Transverse colon (tissue), 4 donors: Measurements from ENCODE around the gene KRTAP5-9. TPM values are rescaled to one million over a fixed set of nuclear protein-coding genes. Genes with fewer than 3 reads are reported as not detected.
"Not testable (repeated sequence)": the region's sequence is repeated elsewhere in the genome, so short reads cannot be mapped to it uniquely, and the experiment has no call there.

Experiments
- DNase-seq: peaks from one replicate; pipeline ENCODE4 v3.0.0-alpha.2; 2019
- H3K27ac ChIP-seq, 4 donors: fragments of 200-600 bp; sonication (generic); 2 replicates each; pipeline ENCODE4 v1.5.1; 2016 to 2018; ENCODE audit warnings: inconsistent platforms in 4 of 4
- H3K27me3 ChIP-seq: fragments of 200-600 bp; sonication (generic); 2 replicates; pipeline ENCODE4 v1.5.1; 2017; ENCODE audit warnings: inconsistent platforms
- H3K36me3 ChIP-seq, 4 donors: fragments of 200-600 bp; sonication (generic); 2 replicates each; pipeline ENCODE4 v1.5.1; 2017 to 2019; ENCODE audit warnings: inconsistent platforms in 4 of 4
- H3K4me1 ChIP-seq, 4 donors: fragments of 200-600 bp; sonication (generic); 2 replicates each; pipeline ENCODE4 v1.5.1; 2017 to 2020; ENCODE audit warnings: inconsistent platforms in 4 of 4
- H3K4me3 ChIP-seq, 4 donors: fragments of 200-600 bp; sonication (generic); 1 replicate in 1 of 4; 2 replicates in 3 of 4; pipeline versions ENCODE4 v1.5.1 to v1.6.1; 2017 to 2019; ENCODE audit warnings: inconsistent platforms in 4 of 4
- H3K9me3 ChIP-seq, 2 donors: fragments of 200-600 bp; sonication (generic); 2 replicates each; pipeline ENCODE4 v1.5.1; 2017 to 2019; ENCODE audit warnings: inconsistent platforms in 2 of 2
- EP300 ChIP-seq: sonication (generic); formaldehyde crosslinking; IDR thresholded peaks from one replicate; pipeline ENCODE4 v1.6.1; 2017; ENCODE audit warnings: antibody characterized with exemption, low read depth
- POLR2A ChIP-seq: fragments of 450-650 bp; IDR thresholded peaks from one replicate; pipeline ENCODE4 v1.6.1; 2016; ENCODE audit warnings: antibody characterized with exemption, mild to moderate bottlenecking, moderate library complexity
- POLR2AphosphoS5 ChIP-seq, 3 donors: sonication (generic); formaldehyde crosslinking; IDR thresholded peaks; one replicate each; pipeline ENCODE4 v1.6.1; 2016; ENCODE audit warnings: antibody characterized with exemption in 3 of 3
- WGBS, 2 donors: methylation state at CpG; one replicate each; pipeline ENCODE4 v1.1.5; 2018; ENCODE audit warnings: low coverage in 1 of 2; 5-methylcytosine and 5-hydroxymethylcytosine counted together
- in situ Hi-C, 4 donors: fragments of 200-750 bp; cut with MboI; loops; one replicate each; pipeline versions ENCODE4 v1.15.0 to v1.15.1; 2017; ENCODE audit warnings: low sequenced_read_pairs in 3 of 4, low pct_ligation_motif_present in 1 of 4, low pct_unique_long_range_greater_than_20kb in 1 of 4
- intact Hi-C: fragments of 100-400 bp; cut with DNase I; formaldehyde crosslinking; loops from one replicate; pipeline ENCODE4 v1.15.1; 2023; ENCODE audit warnings: low total_unique reads
- total RNA-seq, 4 donors: library from RNA; depleted of rRNA; stranded (reverse); fragments of >200 nt; gene quantifications; one replicate each; pipeline ENCODE4 v1.1.0, GENCODE V29; 2016
- TF ChIP-seq, protein P1 (sequence below), 5 experiments: fragments of 200-600 bp in 3 of 5; fragments of 450-650 bp in 2 of 5; sonication (generic) in 3 of 5; IDR thresholded peaks; 1 replicate in 2 of 5; 2 replicates in 3 of 5; pipeline ENCODE4 v1.5.1; 2016 to 2017; ENCODE audit warnings: antibody characterized with exemption in 5 of 5, inconsistent platforms in 3 of 5, mild to moderate bottlenecking in 2 of 5, moderate library complexity in 1 of 5

KRTAP5-9 gene
- total RNA-seq, 4 donors from 2014 or later: 0.41 to 0.79 TPM; not detected in 2

DNA sequence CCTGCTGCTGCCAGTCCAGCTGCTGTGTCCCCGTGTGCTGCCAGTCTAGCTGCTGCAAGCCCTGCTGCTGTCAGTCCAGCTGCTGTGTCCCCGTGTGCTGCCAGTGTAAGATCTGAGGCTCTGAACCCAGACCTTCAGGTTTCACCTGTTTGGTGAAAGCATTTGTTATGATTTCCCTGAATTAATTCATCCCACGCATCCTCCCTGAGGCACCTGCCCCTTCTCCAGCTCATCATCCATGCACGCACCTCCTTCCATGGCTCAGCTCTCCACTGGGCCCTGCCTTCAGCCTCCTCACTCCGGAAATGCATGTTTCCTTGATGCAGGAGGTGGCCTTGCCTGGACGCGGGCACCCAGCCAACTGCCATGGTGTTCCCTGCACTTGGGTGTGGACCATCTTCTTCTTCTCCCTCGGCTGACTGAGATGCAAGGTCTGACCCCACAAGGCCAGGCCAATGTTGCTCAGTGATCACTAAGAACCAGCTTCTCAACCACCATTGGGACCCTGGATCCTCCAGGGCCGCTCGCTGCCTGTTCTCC, 17.9 kb downstream of the KRTAP5-9 start:
- TF ChIP-seq POLR2AphosphoS5 (IDR thresholded peaks at IDR 0.05) (no peak), POLR2A (no peak), EP300 (no peak)
- TF ChIP-seq, protein P1, sequence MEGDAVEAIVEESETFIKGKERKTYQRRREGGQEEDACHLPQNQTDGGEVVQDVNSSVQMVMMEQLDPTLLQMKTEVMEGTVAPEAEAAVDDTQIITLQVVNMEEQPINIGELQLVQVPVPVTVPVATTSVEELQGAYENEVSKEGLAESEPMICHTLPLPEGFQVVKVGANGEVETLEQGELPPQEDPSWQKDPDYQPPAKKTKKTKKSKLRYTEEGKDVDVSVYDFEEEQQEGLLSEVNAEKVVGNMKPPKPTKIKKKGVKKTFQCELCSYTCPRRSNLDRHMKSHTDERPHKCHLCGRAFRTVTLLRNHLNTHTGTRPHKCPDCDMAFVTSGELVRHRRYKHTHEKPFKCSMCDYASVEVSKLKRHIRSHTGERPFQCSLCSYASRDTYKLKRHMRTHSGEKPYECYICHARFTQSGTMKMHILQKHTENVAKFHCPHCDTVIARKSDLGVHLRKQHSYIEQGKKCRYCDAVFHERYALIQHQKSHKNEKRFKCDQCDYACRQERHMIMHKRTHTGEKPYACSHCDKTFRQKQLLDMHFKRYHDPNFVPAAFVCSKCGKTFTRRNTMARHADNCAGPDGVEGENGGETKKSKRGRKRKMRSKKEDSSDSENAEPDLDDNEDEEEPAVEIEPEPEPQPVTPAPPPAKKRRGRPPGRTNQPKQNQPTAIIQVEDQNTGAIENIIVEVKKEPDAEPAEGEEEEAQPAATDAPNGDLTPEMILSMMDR (IDR thresholded peaks at IDR 0.05): no peak
- H3K9me3 ChIP-seq: no peaks in the 10 kb centered on the region

DNA sequence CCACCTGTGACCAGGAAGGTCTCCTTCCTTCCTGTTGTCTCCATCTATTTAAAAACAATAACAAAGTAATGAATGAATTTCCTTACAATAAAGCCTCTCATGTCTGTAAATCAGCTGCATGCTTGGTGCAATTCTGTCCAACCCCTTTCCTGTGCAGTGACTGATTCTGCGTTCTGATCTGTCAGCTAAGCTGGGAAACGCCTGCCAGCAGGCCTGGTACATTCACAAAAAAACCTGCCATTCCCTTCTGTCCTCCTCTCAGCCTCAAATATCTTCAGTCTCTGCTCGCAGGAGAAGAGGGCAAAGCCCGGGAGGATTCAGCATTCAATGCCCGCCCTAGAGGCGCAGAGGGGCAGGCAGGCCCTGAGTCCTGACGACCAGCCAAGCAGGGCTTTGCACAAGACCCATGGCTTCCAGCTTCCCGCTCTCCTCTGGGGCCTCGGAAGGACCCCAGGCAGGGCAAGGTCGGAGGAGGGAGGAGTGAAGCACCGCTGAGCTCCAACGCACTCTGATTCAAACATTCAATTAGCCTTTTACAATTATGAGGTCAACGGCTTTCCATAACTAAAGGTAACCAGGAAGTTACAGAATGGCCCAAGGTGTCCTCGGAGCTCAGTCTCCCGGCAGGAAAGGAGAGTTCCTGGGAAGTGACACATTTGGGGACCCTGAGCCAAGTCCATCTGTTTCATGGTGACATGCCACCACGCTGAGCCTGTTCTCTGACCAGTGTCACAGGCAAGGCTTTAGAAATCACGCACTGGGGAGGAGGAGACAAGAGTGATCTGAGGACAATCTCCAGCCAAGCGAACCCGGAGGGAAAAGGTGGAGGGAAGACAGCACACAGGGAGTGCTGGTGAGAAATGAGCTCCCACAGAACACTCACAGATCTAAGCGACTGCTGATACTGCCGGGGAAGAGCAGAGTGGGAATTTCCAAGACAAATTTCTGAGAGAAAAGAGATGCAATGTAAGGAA, 18.7 kb downstream of the KRTAP5-9 start:
- H3K27ac ChIP-seq, H3K4me3 ChIP-seq, H3K4me1 ChIP-seq, in situ Hi-C loops, H3K36me3 ChIP-seq, H3K9me3 ChIP-seq, DNase-seq: not testable (repeated sequence)
- H3K27me3 ChIP-seq: peaks cover 15% of the 10 kb centered on the region
- 27 to 66% methylated on average over 3 to 17 of the region's 21 CpGs for WGBS, 2 donors
- intact Hi-C loops: loop anchor here (5.0 kb wide), 1 partner anchor 1140 kb away; no protein-coding TSS in a partner anchor

More for the DNA sequence above, 17.9 kb downstream of the KRTAP5-9 start:
- Histone ChIP-seq H3K36me3 (no peaks in the 10 kb centered on the region), H3K27me3 (peaks cover 15% of the 10 kb centered on the region), H3K4me1 (peaks cover 0 to 3% (median 0%) of the 10 kb centered on the region in 4 donors), H3K27ac (no peak overlapping the region), H3K4me3 (no peak overlapping the region)
- WGBS, 2 donors: 47 to 80% methylated on average over 1 to 9 of the region's 10 CpGs
- peak; percentile 18 for DNase-seq
- in situ Hi-C loops (no loop called here), intact Hi-C loops (loop anchor here (5.0 kb wide), 1 partner anchor 1141 kb away; no protein-coding TSS in a partner anchor)

DNA sequence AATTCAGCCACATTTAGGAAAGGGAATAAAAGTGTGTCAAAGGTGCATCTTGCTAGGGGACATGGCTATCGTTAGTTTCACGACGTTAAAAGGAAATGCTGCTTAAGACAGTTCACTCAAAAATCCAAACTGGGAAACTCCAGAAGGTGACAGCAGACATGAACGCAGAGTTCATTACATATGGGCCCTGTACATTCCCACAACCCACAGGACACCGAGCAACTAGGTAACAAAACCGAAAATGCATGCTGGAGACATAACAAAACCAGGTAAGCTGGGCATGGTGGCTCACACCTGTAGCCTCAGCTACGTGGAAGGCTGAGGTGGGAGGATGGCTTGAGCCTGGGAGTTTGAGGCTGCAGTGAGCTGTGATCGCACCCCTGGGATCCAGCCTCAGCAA, 19.4 kb downstream of the KRTAP5-9 start:
- H3K9me3 ChIP-seq, DNase-seq, H3K4me3 ChIP-seq, in situ Hi-C loops, H3K27ac ChIP-seq, H3K4me1 ChIP-seq, H3K36me3 ChIP-seq: not testable (repeated sequence)
- intact Hi-C loops: loop anchor here (5.0 kb wide), 1 partner anchor 1140 kb away; no protein-coding TSS in a partner anchor
- 43 to 85% methylated on average over 2 to 7 of the region's 8 CpGs for WGBS, 2 donors
- H3K27me3 ChIP-seq: peaks cover 14% of the 10 kb centered on the region

DNA sequence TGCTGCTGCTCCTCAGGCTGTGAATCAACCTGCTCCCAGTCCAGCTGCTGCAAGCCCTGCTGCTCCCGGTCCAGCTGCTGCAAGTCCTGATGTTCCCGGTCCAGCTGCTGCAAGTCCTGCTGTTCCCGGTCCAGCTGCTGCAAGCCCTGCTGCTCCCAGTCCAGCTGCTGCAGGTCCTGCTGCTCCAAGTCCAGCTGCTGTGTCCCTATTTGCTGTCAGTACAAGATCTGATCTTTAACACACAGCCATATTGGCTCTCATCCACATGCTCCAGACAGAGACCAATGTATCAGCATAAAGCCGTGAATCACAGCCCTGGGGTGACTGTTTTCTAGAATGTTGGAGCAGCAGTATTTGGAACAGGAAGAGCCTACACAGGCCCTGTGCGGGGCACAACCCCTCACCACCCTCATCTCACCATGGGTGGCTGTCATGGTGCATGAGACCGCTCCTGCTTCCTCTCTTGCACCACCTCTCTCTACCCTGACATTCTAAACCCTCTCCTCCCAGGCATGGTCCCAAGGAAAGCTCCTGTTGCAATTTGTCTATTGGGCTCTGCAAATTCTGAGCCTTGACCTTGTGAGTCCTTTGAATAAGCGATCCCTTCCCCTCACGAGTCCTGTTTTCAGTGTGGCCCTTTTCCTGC, 20.6 kb downstream of the KRTAP5-9 start:
- H3K36me3 ChIP-seq: no peaks in the 10 kb centered on the region
- no peak overlapping the region for H3K27ac ChIP-seq
- intact Hi-C loops (loop anchor here (5.0 kb wide), 1 partner anchor 1138 kb away; no protein-coding TSS in a partner anchor), in situ Hi-C loops (no loop called here)
- TF ChIP-seq POLR2A (no peak), POLR2AphosphoS5 (IDR thresholded peaks at IDR 0.05) (peak in 1 of 3 donors; percentile 18)
- no peak overlapping the region for H3K4me3 ChIP-seq
- no peak for DNase-seq
- WGBS, 2 donors: 65% methylated on average over 8 of the region's 8 CpGs; no CpG with 5 or more reads in 1 of the 2 donors
- H3K9me3 ChIP-seq: no peaks in the 10 kb centered on the region
- peaks cover 8% of the 10 kb centered on the region for H3K27me3 ChIP-seq
- H3K4me1 ChIP-seq: peaks cover 0 to 3% (median 0%) of the 10 kb centered on the region in 4 donors

DNA sequence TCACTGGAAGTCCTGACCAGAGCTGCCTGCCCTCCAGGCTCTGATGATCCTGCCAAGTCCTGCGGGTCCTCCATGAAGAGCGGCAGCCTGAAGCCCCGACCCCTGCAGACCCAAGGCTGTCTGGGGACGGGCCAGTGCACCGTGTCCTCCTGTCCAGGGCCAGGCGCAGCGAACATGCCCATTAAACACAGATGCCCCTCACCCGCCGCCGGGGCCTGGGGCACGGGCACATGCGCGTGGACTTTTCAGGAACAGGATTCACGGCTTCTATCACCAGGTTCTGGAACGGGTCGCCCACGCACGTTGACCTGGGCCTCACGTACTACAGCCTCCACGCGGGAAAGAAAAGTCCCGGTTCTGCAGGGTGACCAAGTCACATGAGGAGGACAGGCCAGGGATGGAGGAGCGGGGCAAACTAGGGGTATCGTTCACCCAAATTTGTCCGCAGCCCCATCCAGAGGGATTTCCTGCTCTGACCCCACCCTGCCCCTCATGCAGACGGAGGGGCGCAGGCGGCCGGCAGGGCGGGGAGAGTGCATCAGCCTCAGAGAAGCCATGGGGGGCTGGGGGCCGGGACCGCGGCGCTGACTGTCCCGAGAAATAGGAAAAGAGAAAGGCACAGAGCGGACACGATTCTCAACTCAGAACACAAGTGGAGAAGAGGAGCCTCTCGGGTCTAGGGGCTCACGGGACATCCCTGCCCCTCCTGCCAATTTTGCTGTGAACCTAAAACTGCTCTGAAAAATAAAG, 23.1 kb downstream of the KRTAP5-9 start:
- H3K4me1 ChIP-seq, in situ Hi-C loops, H3K36me3 ChIP-seq, DNase-seq, H3K27ac ChIP-seq, H3K27me3 ChIP-seq, H3K9me3 ChIP-seq, H3K4me3 ChIP-seq: not testable (repeated sequence)
- intact Hi-C loops: loop anchor here (10.0 kb wide), 1 partner anchor 554 kb away; no protein-coding TSS in a partner anchor
- WGBS, 2 donors: 51 to 85% methylated on average over 5 to 37 of the region's 39 CpGs
